GM23338 (cell line): ENCODE data around the gene DNAJC7. TPM values are rescaled to one million over a fixed set of nuclear protein-coding genes. Genes with fewer than 3 reads are reported as not detected.

Source experiments
- ATAC-seq: fragments of 200-7000 bp; cut with Tn5 transposase; 3 replicates; pipeline ENCODE4 v1.9.1; 2020
- DNase-seq: peaks from one replicate; pipeline ENCODE4 v3.0.0-alpha.2; 2015; ENCODE audit warnings: low spot score
- H2AFZ ChIP-seq: fragments of 200-600 bp; sonication (generic); 2 replicates; pipeline ENCODE4 v1.8.0; 2016; ENCODE audit warnings: antibody characterized with exemption, mild to moderate bottlenecking, moderate library complexity
- H3F3A ChIP-seq: fragments of 200-600 bp; sonication (generic); replicated peaks from 2 replicates; pipeline ENCODE4 v1.8.0; 2017; ENCODE audit warnings: antibody characterized with exemption, mixed run types, low read depth
- H3K27ac ChIP-seq: fragments of 200-600 bp; sonication (generic); 2 replicates; pipeline ENCODE4 v1.6.1; 2016; ENCODE audit warnings: low read depth
- H3K27me3 ChIP-seq: fragments of 200-600 bp; sonication (generic); 2 replicates; pipeline ENCODE4 v1.8.0; 2016; ENCODE audit warnings: mild to moderate bottlenecking, mixed run types, moderate library complexity; ENCODE audit not compliant: insufficient read depth
- H3K36me3 ChIP-seq: fragments of 200-600 bp; sonication (generic); 2 replicates; pipeline ENCODE4 v1.8.0; 2016; ENCODE audit warnings: mild to moderate bottlenecking; ENCODE audit not compliant: insufficient read depth
- H3K4me1 ChIP-seq: fragments of 200-600 bp; sonication (generic); 2 replicates; pipeline ENCODE4 v1.8.0; 2016; ENCODE audit warnings: mild to moderate bottlenecking, moderate library complexity; ENCODE audit not compliant: insufficient read depth
- H3K4me2 ChIP-seq: fragments of 200-600 bp; sonication (generic); 2 replicates; pipeline ENCODE4 v1.7.1; 2017; ENCODE audit warnings: mixed run types
- H3K4me3 ChIP-seq: fragments of 200-600 bp; sonication (generic); 2 replicates; pipeline ENCODE4 v1.6.1; 2016; ENCODE audit warnings: mixed run types
- H3K79me2 ChIP-seq: fragments of 200-600 bp; sonication (generic); replicated peaks from 2 replicates; pipeline ENCODE4 v1.8.0; 2017; ENCODE audit warnings: mild to moderate bottlenecking; ENCODE audit not compliant: insufficient read depth
- H3K9me2 ChIP-seq: fragments of 200-600 bp; sonication (generic); 2 replicates; pipeline ENCODE4 v1.8.0; 2017; ENCODE audit not compliant: insufficient read depth
- H4K20me1 ChIP-seq: fragments of 200-600 bp; sonication (generic); replicated peaks from 2 replicates; pipeline ENCODE4 v1.8.0; 2017; ENCODE audit warnings: mild to moderate bottlenecking; ENCODE audit not compliant: insufficient read depth
- H3K27ac Mint-ChIP-seq: 2 replicates; pipeline ENCODE4 v1.8.0; 2020; ENCODE audit warnings: inconsistent platforms, mild to moderate bottlenecking, moderate library complexity, mixed read lengths
- H3K27me3 Mint-ChIP-seq: 3 replicates; pipeline ENCODE4 v1.8.0; 2022; ENCODE audit warnings: low read depth, mild to moderate bottlenecking, moderate library complexity, mixed read lengths, inconsistent platforms; ENCODE audit not compliant: insufficient read depth, poor library complexity
- H3K36me3 Mint-ChIP-seq: 3 replicates; pipeline ENCODE4 v1.8.0; 2021; ENCODE audit warnings: low read depth, mild to moderate bottlenecking, inconsistent platforms, moderate library complexity, mixed read lengths
- H3K4me1 Mint-ChIP-seq: 3 replicates; pipeline ENCODE4 v1.8.0; 2020; ENCODE audit warnings: mild to moderate bottlenecking, inconsistent platforms, mixed read lengths
- H3K4me3 Mint-ChIP-seq: 3 replicates; pipeline ENCODE4 v1.8.0; 2021; ENCODE audit warnings: moderate library complexity, mild to moderate bottlenecking, inconsistent platforms, mixed read lengths
- H3K9me3 Mint-ChIP-seq: 3 replicates; pipeline ENCODE4 v1.8.0; 2020; ENCODE audit warnings: moderate library complexity, mild to moderate bottlenecking, inconsistent platforms, mixed read lengths
- CREB1 ChIP-seq: fragments of 250-450 bp; sonication (Bioruptor Pico); IDR thresholded peaks from 2 replicates; pipeline ENCODE4 v1.5.0; 2020; ENCODE audit warnings: low read depth, mild to moderate bottlenecking, moderate library complexity
- CTCF ChIP-seq, 2 experiments: fragments of 200-600 bp in 1 of 2; sonication (generic) in 1 of 2; conservative IDR thresholded peaks; 2 replicates each; pipeline versions ENCODE4 v1.5.1 to v1.6.1; 2016 to 2017; ENCODE audit warnings: antibody characterized with exemption in 2 of 2, low read depth in 2 of 2, mild to moderate bottlenecking in 2 of 2, moderate library complexity in 1 of 2
- ETS1 ChIP-seq: IDR thresholded peaks from 2 replicates; pipeline ENCODE4 v1.6.1; 2016; ENCODE audit warnings: antibody characterized with exemption
- EZH2 ChIP-seq: fragments of 200-600 bp; sonication (generic); IDR thresholded peaks from one replicate; pipeline ENCODE4 v1.8.0; 2017; ENCODE audit warnings: antibody characterized with exemption, mild to moderate bottlenecking, low read depth; ENCODE audit not compliant: unreplicated experiment
- EZH2phosphoT487 ChIP-seq: fragments of 200-600 bp; sonication (generic); IDR thresholded peaks from one replicate; pipeline ENCODE4 v1.8.1; 2018; ENCODE audit warnings: antibody characterized with exemption; ENCODE audit not compliant: unreplicated experiment
- JUNB ChIP-seq: IDR thresholded peaks from one replicate; pipeline ENCODE4 v1.6.1; 2016; ENCODE audit warnings: antibody characterized with exemption; ENCODE audit not compliant: unreplicated experiment
- NANOG ChIP-seq: IDR thresholded peaks from 2 replicates; pipeline ENCODE4 v1.6.1; 2016; ENCODE audit warnings: antibody characterized with exemption, borderline replicate concordance
- POLR2AphosphoS5 ChIP-seq: IDR thresholded peaks from 2 replicates; pipeline ENCODE4 v1.6.1; 2016; ENCODE audit warnings: antibody characterized with exemption, low read depth
- REST ChIP-seq: IDR thresholded peaks from one replicate; pipeline ENCODE4 v1.6.1; 2018; ENCODE audit warnings: antibody characterized with exemption; ENCODE audit not compliant: unreplicated experiment
- STAT1 ChIP-seq: IDR thresholded peaks from one replicate; pipeline ENCODE4 v1.6.1; 2016; ENCODE audit warnings: antibody characterized with exemption; ENCODE audit not compliant: unreplicated experiment
- ZNF114 ChIP-seq: fragments of 250-450 bp; sonication (Bioruptor Pico); IDR thresholded peaks from 2 replicates; pipeline ENCODE4 v1.5.0; 2020; ENCODE audit warnings: mild to moderate bottlenecking, moderate library complexity
- ZNF331 ChIP-seq: fragments of 250-450 bp; sonication (Bioruptor Pico); IDR thresholded peaks from 2 replicates; pipeline ENCODE4 v1.5.0; 2020; ENCODE audit warnings: low read depth, mild to moderate bottlenecking, moderate library complexity
- ZNF462 ChIP-seq: fragments of 250-450 bp; sonication (Bioruptor Pico); IDR thresholded peaks from 2 replicates; pipeline ENCODE4 v1.5.0; 2020; ENCODE audit warnings: mild to moderate bottlenecking, moderate library complexity
- polyA plus RNA-seq: library from polyadenylated mRNA; unstranded; fragments of >200 nt; fragmentation: Nextera tagmentation; extraction: Ambion mirVana; gene quantifications from 2 replicates; pipeline ENCODE4 v1.2.1, GENCODE V29; 2016
- total RNA-seq: library from RNA; depleted of rRNA; stranded (reverse); fragments of >200 nt; shearing (Covaris generic); gene quantifications from 2 replicates; pipeline ENCODE4 v1.2.3, GENCODE V29; 2014

Gene DNAJC7
- total and polyA plus RNA-seq, 2 experiments from 2014 or later = 139 to 141 TPM

- no peaks in the 10 kb centered on the region for H3F3A ChIP-seq
- Mint-ChIP-seq H3K9me3 (no peaks in the 10 kb centered on the region), H3K27ac (no peak overlapping the region), H3K4me3 (no peak overlapping the region), H3K4me1 (peaks cover 13% of the 10 kb centered on the region), H3K27me3 (peaks cover 2% of the 10 kb centered on the region), H3K36me3 (no peaks in the 10 kb centered on the region; the same call in 2 of the 3 replicates)
- H3K9me2 ChIP-seq = no peaks in the 10 kb centered on the region
- no peaks in the 10 kb centered on the region for H3K4me1 ChIP-seq
- no peaks in the 10 kb centered on the region for H3K27me3 ChIP-seq
- H3K4me2 ChIP-seq = no peak overlapping the region
- no peak overlapping the region for H3K27ac ChIP-seq
- DNase-seq (no peak), ATAC-seq (no peak)
- no peaks in the 10 kb centered on the region for H3K79me2 ChIP-seq
- H3K36me3 ChIP-seq = no peaks in the 10 kb centered on the region
- no peak for TF ChIP-seq REST
- no peak for TF ChIP-seq EZH2
- no peak for TF ChIP-seq ETS1
- no peak for TF ChIP-seq JUNB
- TF ChIP-seq NANOG = no peak
- TF ChIP-seq ZNF462 (CRISPR knock-in tag) = no peak
- TF ChIP-seq CTCF (conservative IDR thresholded peaks at IDR 0.05; ENCODE audit: low read depth in 2 of 2) = no peak
- no peak for TF ChIP-seq ZNF114
- TF ChIP-seq ZNF331 = no peak
- TF ChIP-seq STAT1 = no peak
- TF ChIP-seq CREB1 = no peak
- TF ChIP-seq EZH2phosphoT487 = no peak
- no peak for TF ChIP-seq POLR2AphosphoS5
- H4K20me1 ChIP-seq = no peaks in the 10 kb centered on the region
- no peak overlapping the region for H3K4me3 ChIP-seq
- H2AFZ ChIP-seq = no peak overlapping the region
Measured at GRCh38 chr17:42039794-42040763, 22.8 kb upstream of the DNAJC7 start.
